Camera-type eye (tissue), 1 donor: ENCODE data around the gene DCAF6. TPM values are rescaled to one million over a fixed set of nuclear protein-coding genes. Genes with fewer than 3 reads are reported as not detected.

ENCODE experiments used
- total RNA-seq: library from RNA; depleted of rRNA; stranded (reverse); fragments of >200 nt; gene quantifications from one replicate; pipeline ENCODE4 v1.2.3, GENCODE V29; 2014

DCAF6 gene, protein sequence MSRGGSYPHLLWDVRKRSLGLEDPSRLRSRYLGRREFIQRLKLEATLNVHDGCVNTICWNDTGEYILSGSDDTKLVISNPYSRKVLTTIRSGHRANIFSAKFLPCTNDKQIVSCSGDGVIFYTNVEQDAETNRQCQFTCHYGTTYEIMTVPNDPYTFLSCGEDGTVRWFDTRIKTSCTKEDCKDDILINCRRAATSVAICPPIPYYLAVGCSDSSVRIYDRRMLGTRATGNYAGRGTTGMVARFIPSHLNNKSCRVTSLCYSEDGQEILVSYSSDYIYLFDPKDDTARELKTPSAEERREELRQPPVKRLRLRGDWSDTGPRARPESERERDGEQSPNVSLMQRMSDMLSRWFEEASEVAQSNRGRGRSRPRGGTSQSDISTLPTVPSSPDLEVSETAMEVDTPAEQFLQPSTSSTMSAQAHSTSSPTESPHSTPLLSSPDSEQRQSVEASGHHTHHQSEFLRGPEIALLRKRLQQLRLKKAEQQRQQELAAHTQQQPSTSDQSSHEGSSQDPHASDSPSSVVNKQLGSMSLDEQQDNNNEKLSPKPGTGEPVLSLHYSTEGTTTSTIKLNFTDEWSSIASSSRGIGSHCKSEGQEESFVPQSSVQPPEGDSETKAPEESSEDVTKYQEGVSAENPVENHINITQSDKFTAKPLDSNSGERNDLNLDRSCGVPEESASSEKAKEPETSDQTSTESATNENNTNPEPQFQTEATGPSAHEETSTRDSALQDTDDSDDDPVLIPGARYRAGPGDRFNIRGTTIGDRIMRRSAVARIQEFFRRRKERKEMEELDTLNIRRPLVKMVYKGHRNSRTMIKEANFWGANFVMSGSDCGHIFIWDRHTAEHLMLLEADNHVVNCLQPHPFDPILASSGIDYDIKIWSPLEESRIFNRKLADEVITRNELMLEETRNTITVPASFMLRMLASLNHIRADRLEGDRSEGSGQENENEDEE
- 73.7 TPM for total RNA-seq

DNA sequence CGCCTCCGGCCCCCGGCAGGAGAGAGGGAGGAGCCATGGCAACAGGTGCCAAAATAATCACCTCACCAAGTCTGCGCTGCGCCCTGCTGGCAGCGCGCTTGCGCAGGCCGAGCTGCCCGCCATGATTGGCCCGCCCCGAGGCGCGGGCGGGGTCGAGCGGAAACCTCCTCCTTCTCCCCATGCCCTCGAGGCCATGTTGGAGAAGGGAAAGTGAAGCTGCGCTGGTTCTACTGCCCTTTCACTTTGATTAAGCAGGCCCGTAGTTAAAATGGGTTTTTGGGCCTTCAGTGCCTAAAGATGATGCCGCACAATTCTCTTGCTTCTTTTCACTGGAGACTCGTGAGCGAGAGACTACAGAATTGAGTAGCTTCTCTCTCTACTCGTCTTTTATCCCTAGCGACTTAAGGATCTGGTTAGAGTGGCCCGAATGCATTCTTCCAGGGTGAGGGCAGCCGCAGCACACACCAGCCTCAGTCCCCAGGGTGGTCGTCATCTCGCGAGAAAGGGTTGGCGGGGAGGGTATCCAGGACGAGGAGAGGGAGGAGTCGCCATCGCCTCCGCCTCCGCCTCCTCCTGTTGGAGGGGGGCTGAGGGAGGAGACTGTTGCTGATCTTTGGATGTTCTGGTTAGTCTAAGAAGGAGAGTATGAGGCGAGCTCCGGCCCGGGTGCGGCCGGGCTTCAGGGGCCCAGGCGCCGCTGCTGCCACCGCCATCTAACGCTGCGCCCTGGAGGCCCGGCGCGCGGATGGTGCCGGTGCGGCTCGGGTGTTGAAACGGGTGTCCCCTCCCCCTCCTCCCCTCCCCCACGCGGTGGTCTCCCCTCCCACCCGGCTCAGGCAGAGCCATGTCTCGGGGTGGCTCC is at the start of gene DCAF6:
DCAF6 (plus strand) TSS at position 616 of the 862 bp plus-strand sequence; CDS start at position 845, 229 bp downstream.

DNA sequence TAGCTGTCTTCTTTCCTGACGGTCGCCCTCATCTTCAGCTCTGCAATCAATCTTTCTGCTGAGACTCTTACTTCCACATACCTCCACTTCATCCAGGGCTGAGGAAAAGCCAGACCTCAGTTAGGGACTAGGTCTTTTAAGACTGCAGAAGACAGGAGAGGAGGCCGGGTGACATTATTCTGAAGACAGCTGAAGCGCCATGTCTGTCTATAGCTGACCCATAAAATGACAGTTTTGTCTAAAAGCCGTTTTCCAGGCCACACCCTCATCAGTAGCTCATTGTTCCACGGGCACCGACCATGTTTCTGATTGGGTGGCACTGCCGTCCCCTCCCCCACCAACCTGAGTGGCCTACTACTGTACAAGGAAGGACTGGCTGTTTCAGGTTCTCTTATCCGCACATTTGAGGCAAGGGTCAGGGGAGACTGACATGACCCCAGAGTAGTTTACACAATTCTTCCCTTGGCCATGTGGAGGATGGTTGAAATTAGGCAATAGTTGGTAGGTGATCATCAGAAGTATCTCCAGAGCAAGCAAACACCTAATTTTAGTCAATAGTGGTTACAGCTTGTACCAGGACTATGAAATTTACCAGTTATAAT is 22.5 kb upstream of the DCAF6 start, which contains the start of gene ADCY10:
ADCY10 (minus strand) TSS at position 240 of the 602 bp plus-strand sequence. CDS start 8,994 bp downstream, outside the sequence.

DNA sequence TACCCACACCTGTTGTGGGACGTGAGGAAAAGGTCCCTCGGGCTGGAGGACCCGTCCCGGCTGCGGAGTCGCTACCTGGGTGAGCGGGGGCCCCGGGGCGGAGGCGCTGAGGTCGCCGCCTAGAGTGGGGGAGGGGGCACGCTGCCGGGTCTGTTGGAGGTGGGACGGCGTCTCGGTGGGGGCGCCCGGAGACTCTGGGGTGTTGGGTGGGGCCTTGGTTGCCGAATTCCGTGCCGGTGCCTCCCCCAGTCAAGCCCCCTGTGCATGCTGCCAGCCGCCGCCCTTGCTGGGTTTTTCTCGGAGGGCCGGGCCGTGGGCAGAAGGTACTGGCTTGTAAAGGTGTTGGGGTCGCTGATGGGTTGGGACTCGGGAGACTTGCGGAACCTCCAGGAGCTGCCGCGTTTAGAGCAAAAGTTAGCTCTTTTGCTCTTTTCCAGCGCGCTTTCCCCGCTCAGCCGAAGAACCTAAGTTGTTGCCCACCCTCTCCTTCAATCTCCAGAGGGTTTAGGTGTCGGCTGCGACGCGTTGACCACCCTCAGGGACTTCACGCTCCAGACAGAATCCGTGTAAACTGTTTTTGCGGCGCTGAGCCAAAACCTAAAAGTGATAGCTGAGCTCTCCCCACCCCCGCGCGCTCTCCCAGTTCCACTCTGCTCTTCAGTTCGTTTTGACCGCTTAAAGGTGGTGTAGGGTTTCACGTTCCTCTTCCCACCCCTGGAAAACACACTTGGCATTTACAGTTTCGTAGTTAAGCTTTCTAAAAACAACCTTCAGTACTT is 636 bp downstream of the DCAF6 start, which contains the start of gene MPC2:
MPC2 (minus strand) TSS at position 143 of the 779 bp plus-strand sequence. CDS start 1,231 bp downstream, outside the sequence.

Other genes starting within 250 kb of the DCAF6 start
- gene MPZL1, start 214.7 kb upstream of the DCAF6 start, total RNA-seq: 114 TPM
- 0.49 TPM for gene ADCY10, start 22.5 kb upstream of the DCAF6 start, total RNA-seq
- gene MPC2, start 389 bp downstream of the DCAF6 start, total RNA-seq: 29.9 TPM
- gene GPR161, start 200.2 kb downstream of the DCAF6 start, total RNA-seq: 27.2 TPM
- 53.5 TPM for gene TIPRL, start 242.3 kb downstream of the DCAF6 start, total RNA-seq